Sigmoid colon (tissue), 7 donors: ENCODE results near the gene CSTB. TPM values are rescaled to one million over a fixed set of nuclear protein-coding genes. Genes with fewer than 3 reads are reported as not detected.

Experiments
- DNase-seq: peaks from one replicate; pipeline ENCODE4 v3.0.0-alpha.2; 2019
- H3K27ac ChIP-seq, 4 donors: fragments of 200-600 bp; sonication (generic); one replicate each; pipeline ENCODE4 v1.5.1; 2016 to 2019; ENCODE audit warnings: mild to moderate bottlenecking in 1 of 4
- H3K27me3 ChIP-seq, 3 donors: fragments of 200-600 bp; sonication (generic); one replicate each; pipeline ENCODE4 v1.5.1; 2019; ENCODE audit warnings: mild to moderate bottlenecking in 1 of 3
- H3K36me3 ChIP-seq, 4 donors: fragments of 200-600 bp; sonication (generic); one replicate each; pipeline ENCODE4 v1.5.1; 2016 to 2019
- H3K4me1 ChIP-seq, 4 donors: fragments of 200-600 bp; sonication (generic); one replicate each; pipeline ENCODE4 v1.5.1; 2017 to 2019
- H3K4me3 ChIP-seq, 4 donors: fragments of 200-600 bp; sonication (generic); one replicate each; pipeline ENCODE4 v1.5.1; 2017 to 2019; ENCODE audit warnings: mild to moderate bottlenecking in 2 of 4, moderate library complexity in 1 of 4
- H3K9me3 ChIP-seq, 4 donors: fragments of 200-600 bp in 3 of 4; sonication (generic) in 3 of 4; one replicate each; pipeline versions ENCODE4 v1.5.1 to v1.6.1; 2013 to 2019
- CTCF ChIP-seq, 4 experiments: fragments of 450-650 bp in 3 of 4; fragments of 200-600 bp in 1 of 4; IDR thresholded peaks; one replicate each; pipeline ENCODE4 v1.5.1; 2016 to 2019; ENCODE audit warnings: antibody characterized with exemption in 4 of 4, mild to moderate bottlenecking in 3 of 4, moderate library complexity in 2 of 4
- EP300 ChIP-seq, 4 donors: sonication (generic); formaldehyde crosslinking; IDR thresholded peaks; one replicate each; pipeline ENCODE4 v1.6.1; 2017; ENCODE audit warnings: antibody characterized with exemption in 4 of 4
- POLR2A ChIP-seq, 2 donors: fragments of 450-650 bp; IDR thresholded peaks; one replicate each; pipeline ENCODE4 v1.6.1; 2016; ENCODE audit warnings: antibody characterized with exemption in 2 of 2, mild to moderate bottlenecking in 2 of 2, moderate library complexity in 2 of 2
- POLR2AphosphoS5 ChIP-seq, 4 donors: sonication (generic); formaldehyde crosslinking; IDR thresholded peaks; one replicate each; pipeline ENCODE4 v1.6.1; 2017; ENCODE audit warnings: antibody characterized with exemption in 4 of 4
- WGBS, 2 donors: extraction: QIAGEN DNeasy Blood & Tissue Kit; methylation state at CpG; one replicate each; pipeline ENCODE4 v1.1.7; 2013; 5-methylcytosine and 5-hydroxymethylcytosine counted together
- intact Hi-C: fragments of 100-400 bp; cut with DNase I; formaldehyde crosslinking; loops from one replicate; pipeline ENCODE4 v1.15.1; 2023
- polyA plus RNA-seq, 3 donors: library from polyadenylated mRNA; stranded (reverse); fragments of 200-250 nt; gene quantifications; one replicate each; pipeline ENCODE4 v1.2.3, GENCODE V29; 2013
- total RNA-seq, 4 donors: library from RNA; depleted of rRNA; stranded (reverse); fragments of >200 nt; gene quantifications; one replicate each; pipeline ENCODE4 v1.1.0, GENCODE V29; 2016
- donor health status: healthy with polysubstance abuse.
- donor health status: Bipolar disorder and iron deficiency.
- donor health status: healthy.

The CSTB gene
- total and polyA plus RNA-seq, 7 donors: 7.1 to 167 (median 9.7) TPM

- intact Hi-C loops: no loop called here
- no peak for DNase-seq
- 89 to 91% methylated on average over 26 of the region's 26 CpGs for WGBS, 2 donors
- H3K36me3 ChIP-seq: peaks cover 5 to 60% (median 28%) of the 10 kb centered on the region in 4 donors
- peaks cover 0 to 31% (median 21%) of the 10 kb centered on the region in 4 donors for H3K4me1 ChIP-seq
- no peaks in the 10 kb centered on the region for H3K9me3 ChIP-seq
- H3K4me3 ChIP-seq: no peak overlapping the region
- H3K27me3 ChIP-seq: no peaks in the 10 kb centered on the region
- no peak overlapping the region for H3K27ac ChIP-seq
- TF ChIP-seq POLR2AphosphoS5 (IDR thresholded peaks at IDR 0.05): no peak
- TF ChIP-seq POLR2A (IDR thresholded peaks at IDR 0.05): no peak
- no peak for TF ChIP-seq EP300 (IDR thresholded peaks at IDR 0.05)
- no peak for TF ChIP-seq CTCF (IDR thresholded peaks at IDR 0.05)
Observed at GRCh38 chr21:43754948-43755781, 20.9 kb downstream of the CSTB start.

- intact Hi-C loops: no loop called here
- H3K36me3 ChIP-seq: peaks cover 5 to 75% (median 29%) of the 10 kb centered on the region in 4 donors
Observed at GRCh38 chr21:43753439-43753799, 22.7 kb downstream of the CSTB start.

GRCh38 chr21:43752758-43753438 lies 23.2 kb downstream of the CSTB start:
- H3K4me1 ChIP-seq: peaks cover 0 to 11% (median 10%) of the 10 kb centered on the region in 4 donors
- H3K4me3 ChIP-seq: no peak overlapping the region
- DNase-seq: no peak
- TF ChIP-seq EP300 (IDR thresholded peaks at IDR 0.05) (no peak), POLR2A (IDR thresholded peaks at IDR 0.05) (no peak), POLR2AphosphoS5 (IDR thresholded peaks at IDR 0.05) (no peak), CTCF (IDR thresholded peaks at IDR 0.05) (no peak)
- no peak overlapping the region for H3K27ac ChIP-seq
- H3K27me3 ChIP-seq: no peaks in the 10 kb centered on the region
- 90 to 91% methylated on average over 28 of the region's 28 CpGs for WGBS, 2 donors
- H3K36me3 ChIP-seq: peaks cover 5 to 80% (median 29%) of the 10 kb centered on the region in 4 donors
- intact Hi-C loops: no loop called here
- H3K9me3 ChIP-seq: no peaks in the 10 kb centered on the region

More at GRCh38 chr21:43753439-43753799, 22.7 kb downstream of the CSTB start:
- Histone ChIP-seq H3K27ac (no peak overlapping the region), H3K4me3 (no peak overlapping the region), H3K4me1 (peaks cover 0 to 16% (median 12%) of the 10 kb centered on the region in 4 donors), H3K9me3 (no peaks in the 10 kb centered on the region), H3K27me3 (no peaks in the 10 kb centered on the region)
- DNase-seq: no peak
- WGBS, 2 donors: 97 to 98% methylated on average over 16 of the region's 16 CpGs
- no peak for TF ChIP-seq EP300 (IDR thresholded peaks at IDR 0.05)
- no peak for TF ChIP-seq POLR2A (IDR thresholded peaks at IDR 0.05)
- TF ChIP-seq CTCF (IDR thresholded peaks at IDR 0.05): no peak
- no peak for TF ChIP-seq POLR2AphosphoS5 (IDR thresholded peaks at IDR 0.05)

- DNase-seq: no peak
- intact Hi-C loops: no loop called here
- Histone ChIP-seq H3K4me3 (no peak overlapping the region), H3K27me3 (no peaks in the 10 kb centered on the region), H3K4me1 (peaks cover 0 to 3% (median 1%) of the 10 kb centered on the region in 4 donors), H3K27ac (no peak overlapping the region), H3K9me3 (no peaks in the 10 kb centered on the region), H3K36me3 (peaks cover 11 to 85% (median 34%) of the 10 kb centered on the region in 4 donors)
- no peak for TF ChIP-seq EP300 (IDR thresholded peaks at IDR 0.05)
- no peak for TF ChIP-seq POLR2AphosphoS5 (IDR thresholded peaks at IDR 0.05)
- no peak for TF ChIP-seq CTCF (IDR thresholded peaks at IDR 0.05)
- TF ChIP-seq POLR2A (IDR thresholded peaks at IDR 0.05): no peak
- WGBS, 2 donors: 93 to 94% methylated on average over 31 of the region's 31 CpGs
Observed at GRCh38 chr21:43751955-43752591, 24.0 kb downstream of the CSTB start.
